ENCODE measurements around the gene DNAH14. TPM values are rescaled to one million over a fixed set of nuclear protein-coding genes. Genes with fewer than 3 reads are reported as not detected.

The DNAH14 gene
- total and polyA plus RNA-seq, 12 donors: 7.6 to 25.3 (median 16.5) TPM

DNA sequence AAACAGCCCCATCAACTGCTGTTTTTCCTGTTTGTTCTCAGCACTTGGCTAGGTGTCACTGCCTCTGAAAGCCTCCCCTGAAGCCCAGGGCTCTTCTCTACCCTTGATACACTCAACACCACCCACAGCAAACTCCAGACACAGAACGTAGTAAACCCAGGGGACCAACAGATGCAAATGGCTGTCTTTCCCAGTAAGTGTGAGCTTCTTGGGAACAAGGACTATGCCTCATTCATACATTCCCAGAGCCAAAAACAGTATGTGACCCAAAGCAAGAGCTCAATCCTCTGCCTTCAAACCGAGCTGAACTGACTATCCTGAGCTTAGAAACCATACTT lies 494.0 kb downstream of the DNAH14 start:
- Histone ChIP-seq H3K9me3 (replicated peaks in 1 of 3) (no peaks in the 10 kb centered on the region), H3K36me3 (replicated peaks in 1 of 2) (peaks cover 0 to 13% of the 10 kb centered on the region in 2 donors), H3K27me3 (no peaks in the 10 kb centered on the region), H3K27ac (no peak overlapping the region), H3K4me1 (replicated peaks in 1 of 2) (peaks cover 0 to 33% of the 10 kb centered on the region in 2 donors), H3K4me3 (no peak overlapping the region)
- no peak for DNase-seq
- intact Hi-C loops (cut with DNase I): no loop called here
- 81 to 90% (median 84%) methylated on average over 2 of the region's 2 CpGs for WGBS, 4 donors
- TF ChIP-seq, protein P1, sequence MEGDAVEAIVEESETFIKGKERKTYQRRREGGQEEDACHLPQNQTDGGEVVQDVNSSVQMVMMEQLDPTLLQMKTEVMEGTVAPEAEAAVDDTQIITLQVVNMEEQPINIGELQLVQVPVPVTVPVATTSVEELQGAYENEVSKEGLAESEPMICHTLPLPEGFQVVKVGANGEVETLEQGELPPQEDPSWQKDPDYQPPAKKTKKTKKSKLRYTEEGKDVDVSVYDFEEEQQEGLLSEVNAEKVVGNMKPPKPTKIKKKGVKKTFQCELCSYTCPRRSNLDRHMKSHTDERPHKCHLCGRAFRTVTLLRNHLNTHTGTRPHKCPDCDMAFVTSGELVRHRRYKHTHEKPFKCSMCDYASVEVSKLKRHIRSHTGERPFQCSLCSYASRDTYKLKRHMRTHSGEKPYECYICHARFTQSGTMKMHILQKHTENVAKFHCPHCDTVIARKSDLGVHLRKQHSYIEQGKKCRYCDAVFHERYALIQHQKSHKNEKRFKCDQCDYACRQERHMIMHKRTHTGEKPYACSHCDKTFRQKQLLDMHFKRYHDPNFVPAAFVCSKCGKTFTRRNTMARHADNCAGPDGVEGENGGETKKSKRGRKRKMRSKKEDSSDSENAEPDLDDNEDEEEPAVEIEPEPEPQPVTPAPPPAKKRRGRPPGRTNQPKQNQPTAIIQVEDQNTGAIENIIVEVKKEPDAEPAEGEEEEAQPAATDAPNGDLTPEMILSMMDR (IDR thresholded peaks at IDR 0.05): no peak

DNA sequence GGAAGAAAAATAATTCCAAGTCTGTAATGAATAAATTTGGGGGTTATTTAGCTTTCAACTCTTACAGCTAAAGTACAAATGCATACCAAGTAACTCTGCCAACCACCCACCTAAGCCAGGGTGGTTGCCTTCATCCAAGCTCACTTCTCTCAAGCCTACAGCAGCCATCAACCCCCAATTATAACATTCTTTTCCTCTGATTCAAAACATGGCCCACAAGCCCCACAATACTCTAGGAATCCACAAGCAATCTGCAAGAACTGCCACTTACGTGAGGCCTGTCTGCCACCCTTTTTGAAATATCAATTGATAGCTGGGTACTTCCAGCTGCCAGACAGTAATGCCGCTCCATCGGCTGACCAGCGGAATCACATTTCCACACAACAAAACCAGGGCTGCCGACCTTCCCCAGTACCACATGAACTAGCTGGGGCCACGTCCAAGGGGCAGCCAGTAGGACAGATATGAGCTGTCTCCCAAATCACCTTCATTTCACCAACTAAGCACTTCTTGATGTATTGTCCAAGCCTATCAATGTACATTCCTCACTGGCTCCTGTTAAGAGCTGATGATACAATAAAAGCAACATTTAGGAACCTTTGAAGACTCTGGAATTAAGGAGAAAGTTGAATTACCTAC lies 495.2 kb downstream of the DNAH14 start:
- no peak for DNase-seq
- H3K4me3 ChIP-seq: no peak overlapping the region
- peaks cover 0 to 40% of the 10 kb centered on the region in 2 donors for H3K4me1 ChIP-seq (replicated peaks in 1 of 2)
- intact Hi-C loops (cut with DNase I): no loop called here
- TF ChIP-seq, protein P1 (IDR thresholded peaks at IDR 0.05): no peak
- TF ChIP-seq POLR2A (IDR thresholded peaks at IDR 0.05): no peak
- no peaks in the 10 kb centered on the region for H3K27me3 ChIP-seq
- no peak overlapping the region for H3K27ac ChIP-seq
- H3K9me3 ChIP-seq (replicated peaks in 1 of 3): no peaks in the 10 kb centered on the region
- H3K36me3 ChIP-seq (replicated peaks in 1 of 2): peaks cover 0 to 2% of the 10 kb centered on the region in 2 donors
- 80 to 92% (median 87%) methylated on average over 6 of the region's 6 CpGs for WGBS, 4 donors

DNA sequence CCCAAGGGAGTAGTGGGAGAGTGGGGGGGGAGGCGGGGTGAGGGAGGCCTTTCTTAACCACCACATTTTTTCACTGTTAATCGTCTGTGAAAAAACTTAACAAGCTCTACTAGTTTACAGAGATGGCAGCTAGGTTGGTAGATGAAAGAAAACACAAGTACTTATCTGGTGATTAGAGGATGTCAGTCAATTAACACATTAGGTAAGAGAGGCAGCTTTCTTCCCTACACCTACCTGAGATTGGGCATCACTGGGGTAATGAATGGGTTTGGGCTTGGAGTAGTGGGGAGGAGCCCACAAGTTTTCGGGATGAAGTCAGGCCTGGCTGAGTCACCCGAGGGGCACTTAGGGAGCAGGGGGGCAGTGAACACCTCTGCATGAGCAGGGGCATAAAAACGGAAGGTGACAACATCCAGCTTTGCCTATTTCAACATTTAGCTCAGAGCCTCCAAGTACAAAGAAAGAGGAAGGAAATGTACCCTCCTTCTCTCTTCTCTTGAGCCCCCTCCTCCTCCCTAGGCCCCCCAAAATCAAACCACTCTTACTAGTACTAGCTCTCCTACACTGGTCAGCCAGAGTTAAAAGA lies 495.8 kb downstream of the DNAH14 start:
- WGBS, 4 donors: 65 to 71% (median 69%) methylated on average over 5 of the region's 5 CpGs
- intact Hi-C loops (cut with DNase I): no loop called here
- DNase-seq: no peak
- no peaks in the 10 kb centered on the region for H3K36me3 ChIP-seq (replicated peaks in 1 of 2)
- peaks cover 0 to 40% of the 10 kb centered on the region in 2 donors for H3K4me1 ChIP-seq (replicated peaks in 1 of 2)
- H3K27me3 ChIP-seq: no peaks in the 10 kb centered on the region
- TF ChIP-seq POLR2A (IDR thresholded peaks at IDR 0.05): no peak
- TF ChIP-seq, protein P1 (IDR thresholded peaks at IDR 0.05): no peak
- H3K27ac ChIP-seq: no peak overlapping the region
- H3K9me3 ChIP-seq (replicated peaks in 1 of 3): no peaks in the 10 kb centered on the region
- H3K4me3 ChIP-seq: no peak overlapping the region

DNA sequence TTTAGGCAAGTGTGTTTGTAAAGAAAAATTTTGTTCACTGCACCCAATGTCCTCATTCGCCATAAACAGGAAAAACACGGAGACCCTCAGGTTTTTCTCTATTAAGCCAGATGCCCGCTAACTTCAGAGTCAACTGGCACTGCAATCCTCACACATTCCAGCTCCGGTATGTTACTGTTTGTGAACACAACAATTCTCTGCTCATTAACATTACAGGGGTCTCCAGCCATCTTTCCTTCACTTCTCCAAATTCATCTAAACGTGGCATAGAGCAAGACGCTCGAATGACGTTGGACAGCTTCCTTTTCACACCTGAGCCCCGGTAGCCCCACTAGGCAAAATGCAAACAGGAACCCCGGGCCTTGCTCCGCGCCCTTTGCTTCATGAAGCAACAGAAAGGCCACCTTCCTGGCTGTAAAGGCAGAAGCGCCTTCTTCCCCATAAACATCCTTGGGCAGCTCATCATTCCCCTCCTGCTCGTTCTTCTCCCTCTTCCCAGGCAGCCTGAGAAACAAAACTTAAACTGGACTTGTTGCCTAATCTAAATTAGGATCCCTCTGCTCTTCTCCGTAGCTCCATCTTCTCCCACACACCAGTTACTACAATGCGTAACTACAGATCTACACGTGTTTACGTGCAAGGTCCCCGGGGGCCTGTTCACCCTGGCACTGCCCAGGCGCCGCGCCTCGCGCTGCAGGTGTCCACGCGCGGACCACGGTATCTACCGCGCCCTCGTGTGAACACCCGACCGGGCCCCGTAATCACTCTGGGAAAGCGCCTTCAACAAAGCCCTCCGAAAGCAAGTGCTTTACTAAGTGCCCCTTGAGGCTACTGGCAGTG lies 497.1 kb downstream of the DNAH14 start:
- intact Hi-C loops (cut with DNase I): no loop called here
- H3K4me1 ChIP-seq (replicated peaks in 1 of 2): peaks cover 0 to 40% of the 10 kb centered on the region in 2 donors
- peak overlapping the region in 3 of 5 donors; percentile 76 to 90 (median 80) for H3K27ac ChIP-seq
- no peaks in the 10 kb centered on the region for H3K27me3 ChIP-seq
- H3K4me3 ChIP-seq: peak overlapping the region; percentile 33 to 94 (median 84)
- WGBS, 4 donors: 14 to 30% (median 17%) methylated on average over 19 to 36 of the region's 36 CpGs
- H3K36me3 ChIP-seq (replicated peaks in 1 of 2): no peaks in the 10 kb centered on the region
- no peaks in the 10 kb centered on the region for H3K9me3 ChIP-seq (replicated peaks in 1 of 3)
- no peak for DNase-seq
- no peak for TF ChIP-seq POLR2A (IDR thresholded peaks at IDR 0.05)
- TF ChIP-seq, protein P1 (IDR thresholded peaks at IDR 0.05): no peak

All from adrenal gland (tissue), 12 donors.